Measurements from ENCODE around the gene CD180.

CD180 gene

GRCh38 chr5:67163231-67163756 lies 33.3 kb downstream of the CD180 start:
- no peak for TF ChIP-seq TAF1 (IDR thresholded peaks at IDR 0.05; ENCODE audit: borderline replicate concordance, insufficient read depth, low read length)
- TF ChIP-seq SIN3A (IDR thresholded peaks at IDR 0.05; ENCODE audit: borderline replicate concordance, insufficient read depth, low read length), result no peak
- TF ChIP-seq REST (IDR thresholded peaks at IDR 0.05; ENCODE audit: insufficient read depth in 1 of 2, low read depth in 2 of 2, low read length in 2 of 2), result no peak
- TF ChIP-seq POLR2AphosphoS5 (IDR thresholded peaks at IDR 0.05; ENCODE audit: low read depth, low read length), result no peak
- no peak for TF ChIP-seq FOXP2 (optimal IDR thresholded peaks at IDR 0.05; ENCODE audit: borderline replicate concordance, extremely low read depth, extremely low read length, insufficient read depth)

GRCh38 chr5:67161767-67162166 lies 34.8 kb downstream of the CD180 start:
- TF ChIP-seq FOXP2 (optimal IDR thresholded peaks at IDR 0.05; ENCODE audit: borderline replicate concordance, extremely low read depth, extremely low read length, insufficient read depth), result no peak
- TF ChIP-seq SIN3A (IDR thresholded peaks at IDR 0.05; ENCODE audit: borderline replicate concordance, insufficient read depth, low read length), result no peak
- no peak for TF ChIP-seq TAF1 (IDR thresholded peaks at IDR 0.05; ENCODE audit: borderline replicate concordance, insufficient read depth, low read length)
- TF ChIP-seq POLR2AphosphoS5 (IDR thresholded peaks at IDR 0.05; ENCODE audit: low read depth, low read length), result no peak
- no peak for TF ChIP-seq REST (IDR thresholded peaks at IDR 0.05; ENCODE audit: insufficient read depth in 1 of 2, low read depth in 2 of 2, low read length in 2 of 2)

- TF ChIP-seq POLR2AphosphoS5 (IDR thresholded peaks at IDR 0.05; ENCODE audit: low read depth, low read length) (no peak), TAF1 (IDR thresholded peaks at IDR 0.05; ENCODE audit: borderline replicate concordance, insufficient read depth, low read length) (no peak), FOXP2 (optimal IDR thresholded peaks at IDR 0.05; ENCODE audit: borderline replicate concordance, extremely low read depth, extremely low read length, insufficient read depth) (no peak), REST (IDR thresholded peaks at IDR 0.05; ENCODE audit: insufficient read depth in 1 of 2, low read depth in 2 of 2, low read length in 2 of 2) (no peak), SIN3A (IDR thresholded peaks at IDR 0.05; ENCODE audit: borderline replicate concordance, insufficient read depth, low read length) (no peak)
Observed at GRCh38 chr5:67160985-67161384, 35.6 kb downstream of the CD180 start.

GRCh38 chr5:67160272-67160671 lies 36.3 kb downstream of the CD180 start:
- TF ChIP-seq POLR2AphosphoS5 (IDR thresholded peaks at IDR 0.05; ENCODE audit: low read depth, low read length) (no peak), SIN3A (IDR thresholded peaks at IDR 0.05; ENCODE audit: borderline replicate concordance, insufficient read depth, low read length) (no peak), TAF1 (IDR thresholded peaks at IDR 0.05; ENCODE audit: borderline replicate concordance, insufficient read depth, low read length) (no peak), REST (IDR thresholded peaks at IDR 0.05; ENCODE audit: insufficient read depth in 1 of 2, low read depth in 2 of 2, low read length in 2 of 2) (no peak), FOXP2 (optimal IDR thresholded peaks at IDR 0.05; ENCODE audit: borderline replicate concordance, extremely low read depth, extremely low read length, insufficient read depth) (no peak)
